Ishikawa (cell line): ENCODE data around the gene DMC1.

Source experiments
- CEBPB ChIP-seq: IDR thresholded peaks from 2 replicates; pipeline ENCODE4 v1.6.1; 2012
- CREB1 ChIP-seq: IDR thresholded peaks from 2 replicates; pipeline ENCODE4 v1.6.1; 2012; ENCODE audit warnings: low read depth
- EGR1 ChIP-seq: IDR thresholded peaks from 2 replicates; pipeline ENCODE4 v1.6.1; 2012
- FOXM1 ChIP-seq: IDR thresholded peaks from 2 replicates; pipeline ENCODE4 v1.6.1; 2012; ENCODE audit warnings: low read depth, borderline replicate concordance
- MAX ChIP-seq: IDR thresholded peaks from 2 replicates; pipeline ENCODE4 v1.6.1; 2012
- RAD21 ChIP-seq: IDR thresholded peaks from 2 replicates; pipeline ENCODE4 v1.6.1; 2012; ENCODE audit warnings: low read depth
- YY1 ChIP-seq: IDR thresholded peaks from 2 replicates; pipeline ENCODE4 v1.6.1; 2012; ENCODE audit warnings: low read depth
- ZBTB7A ChIP-seq: IDR thresholded peaks from 2 replicates; pipeline ENCODE4 v1.6.1; 2012; ENCODE audit warnings: low read depth

- TF ChIP-seq MAX, result no peak
- TF ChIP-seq RAD21, result no peak
- no peak for TF ChIP-seq EGR1
- TF ChIP-seq FOXM1, result no peak
- TF ChIP-seq CEBPB, result no peak
- no peak for TF ChIP-seq YY1
- TF ChIP-seq CREB1, result no peak
- TF ChIP-seq ZBTB7A, result no peak
Observed at GRCh38 chr22:38618682-38619081, 48.7 kb upstream of the DMC1 start.
